ENCODE data around the gene BCL2L1. TPM values are rescaled to one million over a fixed set of nuclear protein-coding genes. Genes with fewer than 3 reads are reported as not detected.
"Not testable (repeated sequence)": the region's sequence is repeated elsewhere in the genome, so short reads cannot be mapped to it uniquely, and the experiment has no call there.

The BCL2L1 gene
- total RNA-seq, result 73.4 and 76.7 TPM in 2 replicates

GRCh38 chr20:31722257-31723068 is at the start of gene BCL2L1:
Gene BCL2L1 (minus strand): TSS chr20:31722868. CDS start chr20:31722218, 650 bp downstream.
- intact Hi-C loops (cut with micrococcal nuclease), result loop anchor here (1.0 to 2.0 kb wide), 6 partner anchors 17 to 150 kb away; partner anchors contain the start of genes ID1 and TPX2

- intact Hi-C loops (cut with micrococcal nuclease), result no loop called here
Measured at GRCh38 chr20:31770243-31770642, 47.6 kb upstream of the BCL2L1 start.

GRCh38 chr20:31769681-31770080 is 47.0 kb upstream of the BCL2L1 start:
- intact Hi-C loops (cut with micrococcal nuclease), result no loop called here

- intact Hi-C loops (cut with micrococcal nuclease), result no loop called here
Measured at GRCh38 chr20:31767805-31768204, 45.1 kb upstream of the BCL2L1 start.

- intact Hi-C loops (cut with micrococcal nuclease), result no loop called here
Measured at GRCh38 chr20:31764641-31765305, 42.1 kb upstream of the BCL2L1 start.

- intact Hi-C loops (cut with micrococcal nuclease), result no loop called here
Measured at GRCh38 chr20:31760519-31761240, 38.0 kb upstream of the BCL2L1 start.

- intact Hi-C loops (cut with micrococcal nuclease), result no loop called here
Measured at GRCh38 chr20:31759836-31760518, 37.3 kb upstream of the BCL2L1 start.

GRCh38 chr20:31758991-31759390 is 36.3 kb upstream of the BCL2L1 start:
- intact Hi-C loops (cut with micrococcal nuclease), result no loop called here

- intact Hi-C loops (cut with micrococcal nuclease), result no loop called here
Measured at GRCh38 chr20:31758521-31758920, 35.9 kb upstream of the BCL2L1 start.

- intact Hi-C loops (cut with micrococcal nuclease), result no loop called here
Measured at GRCh38 chr20:31757254-31757653, 34.6 kb upstream of the BCL2L1 start.

GRCh38 chr20:31751126-31751525 is 28.5 kb upstream of the BCL2L1 start:
- intact Hi-C loops (cut with micrococcal nuclease), result no loop called here

GRCh38 chr20:31749223-31749622 is 26.6 kb upstream of the BCL2L1 start:
- intact Hi-C loops (cut with micrococcal nuclease), result no loop called here

GRCh38 chr20:31747640-31748039 is 25.0 kb upstream of the BCL2L1 start:
- intact Hi-C loops (cut with micrococcal nuclease), result no loop called here

GRCh38 chr20:31747028-31747427 is 24.4 kb upstream of the BCL2L1 start:
- intact Hi-C loops (cut with micrococcal nuclease), result not testable (repeated sequence)

- intact Hi-C loops (cut with micrococcal nuclease), result no loop called here
Measured at GRCh38 chr20:31746068-31746878, 23.6 kb upstream of the BCL2L1 start.

- intact Hi-C loops (cut with micrococcal nuclease), result no loop called here
Measured at GRCh38 chr20:31740656-31741323, 18.1 kb upstream of the BCL2L1 start.

GRCh38 chr20:31740208-31740607 is 17.5 kb upstream of the BCL2L1 start:
- intact Hi-C loops (cut with micrococcal nuclease), result no loop called here

GRCh38 chr20:31739550-31739977 is 16.9 kb upstream of the BCL2L1 start:
- intact Hi-C loops (cut with micrococcal nuclease), result loop anchor here (1.0 kb wide), 1 partner anchor 16 kb away; no protein-coding TSS in a partner anchor

- intact Hi-C loops (cut with micrococcal nuclease), result loop anchor here (1.0 kb wide), 1 partner anchor 16 kb away; no protein-coding TSS in a partner anchor
Measured at GRCh38 chr20:31738729-31739549, 16.3 kb upstream of the BCL2L1 start, which contains the start of gene TPX2. Gene TPX2 (plus strand): TSS chr20:31739290. CDS start chr20:31757477, 18,187 bp downstream.

Measured in T-helper 2 cell treated with Interferon-gamma antibody and Interleukin-4, amounts not matched to agents 100 ng/mL and 5 ng/mL, for 36 hours (primary cell).